ENCODE measurements around the gene SLC26A11.

- TF ChIP-seq CTCF (IDR thresholded peaks at IDR 0.05) (no peak), POLR2A (IDR thresholded peaks at IDR 0.05; ENCODE audit: low read depth) (no peak)
Measured at GRCh38 chr17:80294210-80294609, 74.0 kb downstream of the SLC26A11 start.

Data from esophagus muscularis mucosa (tissue), 3 donors.